OCI-LY7 (cell line): ENCODE data around the gene CSH1. TPM values are rescaled to one million over a fixed set of nuclear protein-coding genes. Genes with fewer than 3 reads are reported as not detected.

Source experiments
- BruUV-seq: library from RNA; stranded (reverse); fragments of 400-500 nt; replicated peaks from 2 replicates; lab custom pipeline; 2021; lab: Mats Ljungman, UMichigan
- CTCF ChIA-PET: fragments of 300-600 bp; sonication (Branson Sonifier 250); formaldehyde crosslinking; loops from one replicate; lab custom pipeline; 2022; ENCODE audit warnings: antibody characterized with exemption; ENCODE audit not compliant: unreplicated experiment; lab: Charles Lee
- POLR2A ChIA-PET: fragments of 300-600 bp; sonication (Branson Sonifier 250); formaldehyde crosslinking; loops from one replicate; lab custom pipeline; 2022; ENCODE audit warnings: antibody characterized with exemption; lab: Charles Lee
- DNase-seq: peaks from one replicate; pipeline ENCODE4 v3.0.0-alpha.2; 2015; ENCODE audit warnings: low spot score
- H2AFZ ChIP-seq: fragments of 200-600 bp; sonication (generic), shearing (Covaris generic); 2 replicates; pipeline ENCODE4 v1.6.1; 2014; ENCODE audit warnings: mild to moderate bottlenecking, antibody characterized with exemption, low read length, moderate library complexity
- H3K27ac ChIP-seq: fragments of 200-600 bp; sonication (generic); 2 replicates; pipeline ENCODE4 v1.5.1; 2014; ENCODE audit warnings: mixed run types, low read depth, mild to moderate bottlenecking, moderate library complexity, low read length, inconsistent platforms; ENCODE audit not compliant: poor library complexity, severe bottlenecking
- H3K36me3 ChIP-seq: fragments of 200-600 bp; sonication (generic); 2 replicates; pipeline ENCODE4 v1.6.1; 2014; ENCODE audit warnings: mild to moderate bottlenecking, antibody characterized with exemption, low read length, moderate library complexity, mixed read lengths; ENCODE audit not compliant: insufficient read depth
- H3K4me1 ChIP-seq: fragments of 200-600 bp; sonication (generic); 2 replicates; pipeline ENCODE4 v1.5.1; 2014; ENCODE audit warnings: mild to moderate bottlenecking, low read length; ENCODE audit not compliant: insufficient read depth, poor library complexity, severe bottlenecking
- H3K4me2 ChIP-seq: fragments of 200-600 bp; sonication (generic); 2 replicates; pipeline ENCODE4 v1.6.1; 2014; ENCODE audit warnings: mild to moderate bottlenecking, low read length
- H3K4me3 ChIP-seq: fragments of 200-600 bp; sonication (generic); 2 replicates; pipeline ENCODE4 v1.5.1; 2014; ENCODE audit warnings: mild to moderate bottlenecking, low read depth, low read length; ENCODE audit not compliant: poor library complexity, severe bottlenecking
- H3K79me2 ChIP-seq: fragments of 200-600 bp; sonication (generic); 2 replicates; pipeline ENCODE4 v1.6.1; 2016; ENCODE audit warnings: low read depth, mild to moderate bottlenecking, low read length, moderate library complexity, mixed read lengths; ENCODE audit not compliant: insufficient read depth
- H3K9me2 ChIP-seq: fragments of 200-600 bp; sonication (generic); 2 replicates; pipeline ENCODE4 v1.6.1; 2016; ENCODE audit warnings: mild to moderate bottlenecking, low read length, mixed read lengths; ENCODE audit not compliant: insufficient read depth
- H3K9me3 ChIP-seq: fragments of 200-600 bp; sonication (generic); 2 replicates; pipeline ENCODE4 v1.6.1; 2014; ENCODE audit warnings: mild to moderate bottlenecking, mixed run types, low read length, mixed read lengths
- H4K20me1 ChIP-seq: fragments of 200-600 bp; sonication (generic); 2 replicates; pipeline ENCODE4 v1.6.1; 2014; ENCODE audit warnings: mild to moderate bottlenecking, antibody characterized with exemption, low read length, moderate library complexity, mixed read lengths; ENCODE audit not compliant: insufficient read depth
- EZH2phosphoT487 ChIP-seq: fragments of 200-600 bp; sonication (generic); IDR thresholded peaks from 2 replicates; pipeline ENCODE4 v1.6.1; 2018; ENCODE audit warnings: low read depth, borderline replicate concordance, mild to moderate bottlenecking, mixed run types, antibody characterized with exemption, low read length, moderate library complexity, mixed read lengths
- intact Hi-C: fragments of 100-400 bp; cut with micrococcal nuclease; formaldehyde crosslinking; loops from one replicate; pipeline ENCODE4 v1.10.0; 2022; ENCODE audit not compliant: unreplicated experiment
- total RNA-seq, 2 experiments: library from RNA; depleted of rRNA in 1 of 2; stranded (reverse); fragments of >200 nt in 1 of 2; shearing (Covaris generic) in 1 of 2; gene quantifications; 2 replicates each; pipeline ENCODE4 v1.2.3, GENCODE V29; 2014 to 2022
- TF ChIP-seq, protein P1 (sequence below): fragments of 200-600 bp; sonication (generic); conservative IDR thresholded peaks from 2 replicates; pipeline ENCODE4 v1.5.1; 2014; ENCODE audit warnings: mild to moderate bottlenecking, antibody characterized with exemption, low read length, moderate library complexity, mixed read lengths

The CSH1 gene
- total RNA-seq, 2 experiments from 2014 or later: not detected

DNA sequence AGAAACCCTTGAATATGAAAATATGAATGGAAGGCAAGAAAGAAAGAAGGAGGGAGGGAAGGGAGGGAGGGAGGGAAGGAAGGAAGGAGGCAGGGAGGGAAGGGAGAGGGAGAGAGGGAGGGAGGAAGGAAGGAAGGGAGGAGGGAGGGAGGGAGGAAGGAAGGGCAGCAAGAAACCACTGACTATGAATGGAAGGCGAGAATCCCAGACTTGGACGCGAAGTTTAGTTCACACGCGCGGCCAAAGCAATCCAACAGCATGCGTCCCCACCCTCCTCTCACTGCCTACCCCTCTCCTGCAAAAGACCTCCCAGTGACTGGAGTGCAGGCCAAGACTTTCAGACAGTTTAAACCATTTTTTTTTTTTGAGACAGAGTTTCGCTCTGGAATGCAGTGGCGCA, 46.0 kb downstream of the CSH1 start:
- H3K9me2 ChIP-seq: no peaks in the 10 kb centered on the region
- H3K4me3 ChIP-seq: no peak overlapping the region
- intact Hi-C loops: no loop called here
- DNase-seq: no peak
- H3K27ac ChIP-seq: no peak overlapping the region
- H3K36me3 ChIP-seq: no peaks in the 10 kb centered on the region
- no peaks in the 10 kb centered on the region; the same call in 1 of the 2 replicates for H3K9me3 ChIP-seq
- no TSS peak for BruUV-seq
- CTCF ChIA-PET: no interaction called here
- H4K20me1 ChIP-seq: no peaks in the 10 kb centered on the region
- no peak overlapping the region for H3K4me2 ChIP-seq
- no peak for TF ChIP-seq EZH2phosphoT487
- TF ChIP-seq, protein P1, sequence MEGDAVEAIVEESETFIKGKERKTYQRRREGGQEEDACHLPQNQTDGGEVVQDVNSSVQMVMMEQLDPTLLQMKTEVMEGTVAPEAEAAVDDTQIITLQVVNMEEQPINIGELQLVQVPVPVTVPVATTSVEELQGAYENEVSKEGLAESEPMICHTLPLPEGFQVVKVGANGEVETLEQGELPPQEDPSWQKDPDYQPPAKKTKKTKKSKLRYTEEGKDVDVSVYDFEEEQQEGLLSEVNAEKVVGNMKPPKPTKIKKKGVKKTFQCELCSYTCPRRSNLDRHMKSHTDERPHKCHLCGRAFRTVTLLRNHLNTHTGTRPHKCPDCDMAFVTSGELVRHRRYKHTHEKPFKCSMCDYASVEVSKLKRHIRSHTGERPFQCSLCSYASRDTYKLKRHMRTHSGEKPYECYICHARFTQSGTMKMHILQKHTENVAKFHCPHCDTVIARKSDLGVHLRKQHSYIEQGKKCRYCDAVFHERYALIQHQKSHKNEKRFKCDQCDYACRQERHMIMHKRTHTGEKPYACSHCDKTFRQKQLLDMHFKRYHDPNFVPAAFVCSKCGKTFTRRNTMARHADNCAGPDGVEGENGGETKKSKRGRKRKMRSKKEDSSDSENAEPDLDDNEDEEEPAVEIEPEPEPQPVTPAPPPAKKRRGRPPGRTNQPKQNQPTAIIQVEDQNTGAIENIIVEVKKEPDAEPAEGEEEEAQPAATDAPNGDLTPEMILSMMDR: no peak
- peaks cover 6% of the 10 kb centered on the region for H3K4me1 ChIP-seq
- no peak overlapping the region for H2AFZ ChIP-seq
- H3K79me2 ChIP-seq: no peaks in the 10 kb centered on the region
- POLR2A ChIA-PET: interaction anchor here (0.9 kb wide), 1 partner anchor 26 kb away, joined by 4 read pairs; no protein-coding TSS in a partner anchor

- peak overlapping the region; percentile 77 for H2AFZ ChIP-seq
- peaks cover 18% of the 10 kb centered on the region for H3K4me1 ChIP-seq
- TF ChIP-seq, protein P1: peak; percentile 85
- TF ChIP-seq EZH2phosphoT487: no peak
- H3K79me2 ChIP-seq: no peaks in the 10 kb centered on the region
- H3K36me3 ChIP-seq: no peaks in the 10 kb centered on the region
- no peaks in the 10 kb centered on the region for H3K9me2 ChIP-seq
- no peaks in the 10 kb centered on the region for H4K20me1 ChIP-seq
- H3K9me3 ChIP-seq: no peaks in the 10 kb centered on the region; the same call in 1 of the 2 replicates
- no TSS peak for BruUV-seq
- DNase-seq: peak; percentile 95
- peak overlapping the region; percentile 22 for H3K4me3 ChIP-seq
- ChIA-PET CTCF (interaction anchor here (1.0 to 1.5 kb wide), 2 partner anchors 17 to 43 kb away, joined by 3 to 4 read pairs; no protein-coding TSS in a partner anchor), POLR2A (no interaction called here)
- peak overlapping the region; percentile 51; the same call in 1 of the 2 replicates for H3K4me2 ChIP-seq
- intact Hi-C loops: no loop called here
- H3K27ac ChIP-seq: peak overlapping the region; percentile 44
These were observed 47.3 kb downstream of the CSH1 start for GRCh38 chr17:63848834-63849689.
